H9 (cell line): ENCODE results near the gene THAP9. TPM values are rescaled to one million over a fixed set of nuclear protein-coding genes. Genes with fewer than 3 reads are reported as not detected.

ENCODE experiments used
- DNase-seq: peaks from one replicate; pipeline ENCODE4 v3.0.0-alpha.2; 2017
- H2AFZ ChIP-seq: one replicate; pipeline ENCODE4 v1.6.1; 2013; ENCODE audit warnings: mild to moderate bottlenecking, low read length, control low read depth, moderate library complexity
- H2AK5ac ChIP-seq: 2 replicates; pipeline ENCODE4 v1.6.1; 2013; ENCODE audit warnings: low read length, control low read depth, mixed read lengths; ENCODE audit not compliant: insufficient read length
- H2BK120ac ChIP-seq: one replicate; pipeline ENCODE4 v1.6.1; 2013; ENCODE audit warnings: low read depth, mild to moderate bottlenecking, low read length, control low read depth, inconsistent platforms; ENCODE audit not compliant: poor library complexity, severe bottlenecking
- H2BK12ac ChIP-seq: 2 replicates; pipeline ENCODE4 v1.6.1; 2013; ENCODE audit warnings: low read length, control low read depth, mixed read lengths, low read depth; ENCODE audit not compliant: insufficient read length
- H2BK15ac ChIP-seq: 2 replicates; pipeline ENCODE4 v1.6.1; 2013; ENCODE audit warnings: low read depth, low read length, control low read depth
- H2BK20ac ChIP-seq: one replicate; pipeline ENCODE4 v1.6.1; 2013; ENCODE audit warnings: low read depth, mild to moderate bottlenecking, low read length, control low read depth, inconsistent platforms; ENCODE audit not compliant: poor library complexity, severe bottlenecking
- H2BK5ac ChIP-seq: 2 replicates; pipeline ENCODE4 v1.6.1; 2013; ENCODE audit warnings: low read length, control low read depth, mixed read lengths; ENCODE audit not compliant: insufficient read length
- H3K14ac ChIP-seq: 2 replicates; pipeline ENCODE4 v1.6.1; 2013; ENCODE audit warnings: low read length, control low read depth; ENCODE audit not compliant: insufficient read depth
- H3K18ac ChIP-seq: 2 replicates; pipeline ENCODE4 v1.6.1; 2013; ENCODE audit warnings: low read depth, mild to moderate bottlenecking, mixed read lengths, low read length, control low read depth; ENCODE audit not compliant: insufficient read length
- H3K23ac ChIP-seq: 2 replicates; pipeline ENCODE4 v1.6.1; 2013; ENCODE audit warnings: low read length, control low read depth, mixed read lengths, low read depth; ENCODE audit not compliant: insufficient read length
- H3K23me2 ChIP-seq: 2 replicates; pipeline ENCODE4 v1.6.1; 2013; ENCODE audit warnings: low read depth, mild to moderate bottlenecking, mixed read lengths, low read length, control low read depth; ENCODE audit not compliant: insufficient read length, poor library complexity, severe bottlenecking
- H3K27ac ChIP-seq: 2 replicates; pipeline ENCODE4 v1.5.1; 2013; ENCODE audit warnings: low read length, control low read depth, mixed read lengths, low read depth; ENCODE audit not compliant: insufficient read length
- H3K27me3 ChIP-seq: 2 replicates; pipeline ENCODE4 v1.6.1; 2013; ENCODE audit warnings: low read length, control low read depth, inconsistent platforms; ENCODE audit not compliant: insufficient read depth
- H3K4ac ChIP-seq: 2 replicates; pipeline ENCODE4 v1.6.1; 2013; ENCODE audit warnings: low read depth, mild to moderate bottlenecking, control low read depth, inconsistent platforms, low read length, moderate library complexity
- H3K4me1 ChIP-seq: 2 replicates; pipeline ENCODE4 v1.6.1; 2013; ENCODE audit warnings: low read length, control low read depth, inconsistent platforms; ENCODE audit not compliant: insufficient read depth
- H3K4me2 ChIP-seq: 2 replicates; pipeline ENCODE4 v1.6.1; 2013; ENCODE audit warnings: low read length, control low read depth, mixed read lengths; ENCODE audit not compliant: insufficient read length, insufficient read depth
- H3K56ac ChIP-seq: 2 replicates; pipeline ENCODE4 v1.6.1; 2013; ENCODE audit warnings: low read depth, mild to moderate bottlenecking, mixed read lengths, low read length, control low read depth; ENCODE audit not compliant: insufficient read length
- H3K79me1 ChIP-seq: 2 replicates; pipeline ENCODE4 v1.6.1; 2013; ENCODE audit warnings: low read depth, mild to moderate bottlenecking, moderate library complexity, low read length, control low read depth, inconsistent platforms; ENCODE audit not compliant: insufficient read depth, poor library complexity, severe bottlenecking
- H3K79me2 ChIP-seq: 2 replicates; pipeline ENCODE4 v1.6.1; 2013; ENCODE audit warnings: low read length, control low read depth, inconsistent platforms; ENCODE audit not compliant: insufficient read depth
- H3K9ac ChIP-seq: 2 replicates; pipeline ENCODE4 v1.6.1; 2013; ENCODE audit warnings: low read length, control low read depth, mixed read lengths; ENCODE audit not compliant: insufficient read length; ENCODE audit errors: extremely low read depth
- H3K9me3 ChIP-seq: one replicate; pipeline ENCODE4 v1.6.1; 2013; ENCODE audit warnings: low read depth, low read length, inconsistent platforms; ENCODE audit not compliant: control insufficient read depth
- H3T11ph ChIP-seq: one replicate; pipeline ENCODE4 v1.6.1; 2013; ENCODE audit warnings: mild to moderate bottlenecking, low read length, control low read depth, inconsistent platforms
- H4K20me1 ChIP-seq: one replicate; pipeline ENCODE4 v1.6.1; 2013; ENCODE audit not compliant: control insufficient read depth, insufficient read length, insufficient read depth
- H4K5ac ChIP-seq: 2 replicates; pipeline ENCODE4 v1.6.1; 2013; ENCODE audit warnings: low read depth, mild to moderate bottlenecking, mixed read lengths, low read length, control low read depth; ENCODE audit not compliant: insufficient read length
- H4K8ac ChIP-seq: replicated peaks from 2 replicates; pipeline ENCODE4 v1.6.1; 2013; ENCODE audit warnings: low read length, control low read depth, mixed read lengths, low read depth; ENCODE audit not compliant: insufficient read length
- H4K91ac ChIP-seq: 2 replicates; pipeline ENCODE4 v1.6.1; 2013; ENCODE audit warnings: low read depth, mild to moderate bottlenecking, moderate library complexity, mixed read lengths, low read length, control low read depth; ENCODE audit not compliant: insufficient read length
- H3K27ac Mint-ChIP-seq, 3 experiments: 2 replicates in 2 of 3; 3 replicates in 1 of 3; pipeline ENCODE4 v1.8.0; 2020 to 2021; ENCODE audit warnings: mixed read lengths in 3 of 3, mild to moderate bottlenecking in 1 of 3, moderate library complexity in 1 of 3
- H3K27me3 Mint-ChIP-seq: 2 replicates; pipeline ENCODE4 v1.8.0; 2021; ENCODE audit warnings: low read depth, mild to moderate bottlenecking, moderate library complexity, mixed read lengths
- H3K36me3 Mint-ChIP-seq, 3 experiments: 2 replicates in 2 of 3; 3 replicates in 1 of 3; pipeline ENCODE4 v1.8.0; 2020 to 2021; ENCODE audit warnings: low read depth in 3 of 3, mixed read lengths in 3 of 3; ENCODE audit not compliant: insufficient read depth in 1 of 3
- H3K4me1 Mint-ChIP-seq, 2 experiments: 2 replicates each; pipeline ENCODE4 v1.8.0; 2020; ENCODE audit warnings: mixed read lengths in 2 of 2
- H3K4me3 Mint-ChIP-seq, 2 experiments: 2 replicates in 1 of 2; 3 replicates in 1 of 2; pipeline ENCODE4 v1.8.0; 2020 to 2021; ENCODE audit warnings: mild to moderate bottlenecking in 2 of 2, mixed read lengths in 2 of 2, moderate library complexity in 1 of 2
- H3K9me3 Mint-ChIP-seq, 2 experiments: 2 replicates in 1 of 2; 3 replicates in 1 of 2; pipeline ENCODE4 v1.8.0; 2020; ENCODE audit warnings: mild to moderate bottlenecking in 2 of 2, mixed read lengths in 2 of 2, moderate library complexity in 1 of 2
- CTCF ChIP-seq: fragments of 200-600 bp; sonication (generic); conservative IDR thresholded peaks from 3 replicates; pipeline ENCODE4 v1.8.0; 2021; ENCODE audit warnings: antibody characterized with exemption, mild to moderate bottlenecking
- WGBS: extraction: QIAGEN DNeasy Blood & Tissue Kit; methylation state at CpG from one replicate; pipeline ENCODE4 v1.1.7; 2013; ENCODE audit warnings: missing lambda C conversion rate, low lambda C conversion rate, mixed read lengths; ENCODE audit not compliant: insufficient read length; ENCODE audit errors: extremely low coverage; 5-methylcytosine and 5-hydroxymethylcytosine counted together
- total RNA-seq: library from RNA; stranded (reverse); gene quantifications from 2 replicates; pipeline ENCODE4 v1.2.1, GENCODE V29; 2021

Gene THAP9
- total RNA-seq, 1 experiment from 2014 or later, result 14.8 TPM

- H3K4ac ChIP-seq, result no peak overlapping the region
- no peak for DNase-seq
- H3K27me3 ChIP-seq, result no peaks in the 10 kb centered on the region
- no peaks in the 10 kb centered on the region for H4K20me1 ChIP-seq
- no peak for TF ChIP-seq CTCF
- no peaks in the 10 kb centered on the region for H3K79me1 ChIP-seq
- no peak overlapping the region for H3K56ac ChIP-seq
- H2BK12ac ChIP-seq, result no peak overlapping the region
- H4K91ac ChIP-seq, result no peak overlapping the region
- H2AFZ ChIP-seq, result no peak overlapping the region
- H3K4me2 ChIP-seq, result no peak overlapping the region
- H3K18ac ChIP-seq, result no peak overlapping the region
- no peaks in the 10 kb centered on the region for H3K36me3 Mint-ChIP-seq
- no peak overlapping the region for H3K23ac ChIP-seq
- no CpG with 5 or more reads among the region's 4 CpGs for WGBS
- no peak overlapping the region for H4K8ac ChIP-seq
- no peak overlapping the region for H3K4me3 Mint-ChIP-seq
- H3K27ac Mint-ChIP-seq, result no peak overlapping the region; a peak in 1 of 7 replicates
- H3K23me2 ChIP-seq, result no peaks in the 10 kb centered on the region
- no peaks in the 10 kb centered on the region for H3K4me1 ChIP-seq
- H3K27me3 Mint-ChIP-seq, result no peaks in the 10 kb centered on the region
- no peak overlapping the region for H2BK15ac ChIP-seq
- H2BK120ac ChIP-seq, result no peak overlapping the region
- no peak overlapping the region for H2BK20ac ChIP-seq
- H3K9ac ChIP-seq, result no peak overlapping the region
- no peak overlapping the region for H4K5ac ChIP-seq
- H2BK5ac ChIP-seq, result no peak overlapping the region
- no peaks in the 10 kb centered on the region for H3K9me3 Mint-ChIP-seq
- H3K79me2 ChIP-seq, result no peaks in the 10 kb centered on the region
- no peak overlapping the region for H3K14ac ChIP-seq
- H3T11ph ChIP-seq, result no peak overlapping the region
- no peak overlapping the region for H2AK5ac ChIP-seq
- H3K4me1 Mint-ChIP-seq, result no peaks in the 10 kb centered on the region
- no peaks in the 10 kb centered on the region for H3K9me3 ChIP-seq
- no peak overlapping the region for H3K27ac ChIP-seq
These were observed 53.7 kb downstream of the THAP9 start for GRCh38 chr4:82954212-82954611.
